H9 (cell line): ENCODE results near the gene ZNG1F. TPM values are rescaled to one million over a fixed set of nuclear protein-coding genes. Genes with fewer than 3 reads are reported as not detected.
"Not testable (repeated sequence)": the region's sequence is repeated elsewhere in the genome, so short reads cannot be mapped to it uniquely, and the experiment has no call there.

Source experiments
- DNase-seq: peaks from one replicate; pipeline ENCODE4 v3.0.0-alpha.2; 2017
- H2AFZ ChIP-seq: one replicate; pipeline ENCODE4 v1.6.1; 2013; ENCODE audit warnings: mild to moderate bottlenecking, low read length, control low read depth, moderate library complexity
- H2AK5ac ChIP-seq: 2 replicates; pipeline ENCODE4 v1.6.1; 2013; ENCODE audit warnings: low read length, control low read depth, mixed read lengths; ENCODE audit not compliant: insufficient read length
- H2BK120ac ChIP-seq: one replicate; pipeline ENCODE4 v1.6.1; 2013; ENCODE audit warnings: low read depth, mild to moderate bottlenecking, low read length, control low read depth, inconsistent platforms; ENCODE audit not compliant: poor library complexity, severe bottlenecking
- H2BK12ac ChIP-seq: 2 replicates; pipeline ENCODE4 v1.6.1; 2013; ENCODE audit warnings: low read length, control low read depth, mixed read lengths, low read depth; ENCODE audit not compliant: insufficient read length
- H2BK15ac ChIP-seq: 2 replicates; pipeline ENCODE4 v1.6.1; 2013; ENCODE audit warnings: low read depth, low read length, control low read depth
- H2BK20ac ChIP-seq: one replicate; pipeline ENCODE4 v1.6.1; 2013; ENCODE audit warnings: low read depth, mild to moderate bottlenecking, low read length, control low read depth, inconsistent platforms; ENCODE audit not compliant: poor library complexity, severe bottlenecking
- H2BK5ac ChIP-seq: 2 replicates; pipeline ENCODE4 v1.6.1; 2013; ENCODE audit warnings: low read length, control low read depth, mixed read lengths; ENCODE audit not compliant: insufficient read length
- H3K14ac ChIP-seq: 2 replicates; pipeline ENCODE4 v1.6.1; 2013; ENCODE audit warnings: low read length, control low read depth; ENCODE audit not compliant: insufficient read depth
- H3K18ac ChIP-seq: 2 replicates; pipeline ENCODE4 v1.6.1; 2013; ENCODE audit warnings: low read depth, mild to moderate bottlenecking, mixed read lengths, low read length, control low read depth; ENCODE audit not compliant: insufficient read length
- H3K23ac ChIP-seq: 2 replicates; pipeline ENCODE4 v1.6.1; 2013; ENCODE audit warnings: low read length, control low read depth, mixed read lengths, low read depth; ENCODE audit not compliant: insufficient read length
- H3K23me2 ChIP-seq: 2 replicates; pipeline ENCODE4 v1.6.1; 2013; ENCODE audit warnings: low read depth, mild to moderate bottlenecking, mixed read lengths, low read length, control low read depth; ENCODE audit not compliant: insufficient read length, poor library complexity, severe bottlenecking
- H3K27ac ChIP-seq: 2 replicates; pipeline ENCODE4 v1.5.1; 2013; ENCODE audit warnings: low read length, control low read depth, mixed read lengths, low read depth; ENCODE audit not compliant: insufficient read length
- H3K27me3 ChIP-seq: 2 replicates; pipeline ENCODE4 v1.6.1; 2013; ENCODE audit warnings: low read length, control low read depth, inconsistent platforms; ENCODE audit not compliant: insufficient read depth
- H3K4ac ChIP-seq: 2 replicates; pipeline ENCODE4 v1.6.1; 2013; ENCODE audit warnings: low read depth, mild to moderate bottlenecking, control low read depth, inconsistent platforms, low read length, moderate library complexity
- H3K4me1 ChIP-seq: 2 replicates; pipeline ENCODE4 v1.6.1; 2013; ENCODE audit warnings: low read length, control low read depth, inconsistent platforms; ENCODE audit not compliant: insufficient read depth
- H3K4me2 ChIP-seq: 2 replicates; pipeline ENCODE4 v1.6.1; 2013; ENCODE audit warnings: low read length, control low read depth, mixed read lengths; ENCODE audit not compliant: insufficient read length, insufficient read depth
- H3K56ac ChIP-seq: 2 replicates; pipeline ENCODE4 v1.6.1; 2013; ENCODE audit warnings: low read depth, mild to moderate bottlenecking, mixed read lengths, low read length, control low read depth; ENCODE audit not compliant: insufficient read length
- H3K79me1 ChIP-seq: 2 replicates; pipeline ENCODE4 v1.6.1; 2013; ENCODE audit warnings: low read depth, mild to moderate bottlenecking, moderate library complexity, low read length, control low read depth, inconsistent platforms; ENCODE audit not compliant: insufficient read depth, poor library complexity, severe bottlenecking
- H3K79me2 ChIP-seq: 2 replicates; pipeline ENCODE4 v1.6.1; 2013; ENCODE audit warnings: low read length, control low read depth, inconsistent platforms; ENCODE audit not compliant: insufficient read depth
- H3K9ac ChIP-seq: 2 replicates; pipeline ENCODE4 v1.6.1; 2013; ENCODE audit warnings: low read length, control low read depth, mixed read lengths; ENCODE audit not compliant: insufficient read length; ENCODE audit errors: extremely low read depth
- H3K9me3 ChIP-seq: one replicate; pipeline ENCODE4 v1.6.1; 2013; ENCODE audit warnings: low read depth, low read length, inconsistent platforms; ENCODE audit not compliant: control insufficient read depth
- H3T11ph ChIP-seq: one replicate; pipeline ENCODE4 v1.6.1; 2013; ENCODE audit warnings: mild to moderate bottlenecking, low read length, control low read depth, inconsistent platforms
- H4K20me1 ChIP-seq: one replicate; pipeline ENCODE4 v1.6.1; 2013; ENCODE audit not compliant: control insufficient read depth, insufficient read length, insufficient read depth
- H4K5ac ChIP-seq: 2 replicates; pipeline ENCODE4 v1.6.1; 2013; ENCODE audit warnings: low read depth, mild to moderate bottlenecking, mixed read lengths, low read length, control low read depth; ENCODE audit not compliant: insufficient read length
- H4K8ac ChIP-seq: replicated peaks from 2 replicates; pipeline ENCODE4 v1.6.1; 2013; ENCODE audit warnings: low read length, control low read depth, mixed read lengths, low read depth; ENCODE audit not compliant: insufficient read length
- H4K91ac ChIP-seq: 2 replicates; pipeline ENCODE4 v1.6.1; 2013; ENCODE audit warnings: low read depth, mild to moderate bottlenecking, moderate library complexity, mixed read lengths, low read length, control low read depth; ENCODE audit not compliant: insufficient read length
- H3K27ac Mint-ChIP-seq, 3 experiments: 2 replicates in 2 of 3; 3 replicates in 1 of 3; pipeline ENCODE4 v1.8.0; 2020 to 2021; ENCODE audit warnings: mixed read lengths in 3 of 3, mild to moderate bottlenecking in 1 of 3, moderate library complexity in 1 of 3
- H3K27me3 Mint-ChIP-seq: 2 replicates; pipeline ENCODE4 v1.8.0; 2021; ENCODE audit warnings: low read depth, mild to moderate bottlenecking, moderate library complexity, mixed read lengths
- H3K36me3 Mint-ChIP-seq, 3 experiments: 2 replicates in 2 of 3; 3 replicates in 1 of 3; pipeline ENCODE4 v1.8.0; 2020 to 2021; ENCODE audit warnings: low read depth in 3 of 3, mixed read lengths in 3 of 3; ENCODE audit not compliant: insufficient read depth in 1 of 3
- H3K4me1 Mint-ChIP-seq, 2 experiments: 2 replicates each; pipeline ENCODE4 v1.8.0; 2020; ENCODE audit warnings: mixed read lengths in 2 of 2
- H3K4me3 Mint-ChIP-seq, 2 experiments: 2 replicates in 1 of 2; 3 replicates in 1 of 2; pipeline ENCODE4 v1.8.0; 2020 to 2021; ENCODE audit warnings: mild to moderate bottlenecking in 2 of 2, mixed read lengths in 2 of 2, moderate library complexity in 1 of 2
- H3K9me3 Mint-ChIP-seq, 2 experiments: 2 replicates in 1 of 2; 3 replicates in 1 of 2; pipeline ENCODE4 v1.8.0; 2020; ENCODE audit warnings: mild to moderate bottlenecking in 2 of 2, mixed read lengths in 2 of 2, moderate library complexity in 1 of 2
- WGBS: extraction: QIAGEN DNeasy Blood & Tissue Kit; methylation state at CpG from one replicate; pipeline ENCODE4 v1.1.7; 2013; ENCODE audit warnings: missing lambda C conversion rate, low lambda C conversion rate, mixed read lengths; ENCODE audit not compliant: insufficient read length; ENCODE audit errors: extremely low coverage; 5-methylcytosine and 5-hydroxymethylcytosine counted together
- total RNA-seq: library from RNA; stranded (reverse); gene quantifications from 2 replicates; pipeline ENCODE4 v1.2.1, GENCODE V29; 2021

Gene ZNG1F
- total RNA-seq, 1 experiment from 2014 or later, result 13.4 TPM

DNA sequence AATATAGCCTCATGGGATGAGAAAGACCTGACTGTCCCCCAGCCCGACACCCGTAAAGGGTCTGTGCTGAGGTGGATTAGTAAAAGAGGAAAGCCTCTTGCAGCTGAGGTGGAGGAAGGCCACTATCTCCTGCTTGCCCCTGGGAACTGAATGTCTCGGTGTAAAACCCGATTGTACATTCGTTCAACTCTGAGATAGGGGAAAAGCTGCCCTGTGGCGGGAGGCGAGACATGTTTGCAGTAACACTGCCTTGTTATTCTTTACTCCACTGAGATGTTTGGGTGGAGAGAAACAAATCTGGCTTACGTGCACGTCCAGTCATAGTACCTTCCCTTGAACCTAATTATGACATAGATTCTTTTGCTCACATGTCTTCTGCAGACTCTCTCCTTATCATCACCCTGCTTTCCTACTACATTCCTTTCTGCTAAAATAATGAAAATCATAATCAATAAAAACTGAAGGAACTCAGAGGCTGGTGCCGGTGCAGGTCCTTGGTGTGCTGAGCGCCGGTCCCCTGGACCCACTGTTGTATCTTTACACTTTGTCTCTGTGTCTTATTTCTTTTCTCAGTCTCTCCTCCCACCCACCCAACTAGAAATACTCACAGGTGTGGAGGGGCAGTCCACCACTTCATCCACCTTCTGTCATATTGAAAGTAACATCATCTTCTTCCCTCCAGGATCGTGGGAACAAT lies 83.4 kb downstream of the ZNG1F start:
- H3K56ac ChIP-seq, H2BK120ac ChIP-seq, H3K18ac ChIP-seq, H4K5ac ChIP-seq, H3K23me2 ChIP-seq, H3K4me1 Mint-ChIP-seq, H4K8ac ChIP-seq, H3K4me1 ChIP-seq, H4K91ac ChIP-seq, H3K79me2 ChIP-seq, H3K14ac ChIP-seq, H2AK5ac ChIP-seq, H3K9ac ChIP-seq, H3K27ac ChIP-seq, H3K79me1 ChIP-seq, H3K23ac ChIP-seq, H3K4ac ChIP-seq, H3K9me3 ChIP-seq, H3K36me3 Mint-ChIP-seq, H3K27me3 ChIP-seq, H3K27ac Mint-ChIP-seq, H3K9me3 Mint-ChIP-seq, H3T11ph ChIP-seq, H3K4me3 Mint-ChIP-seq, H4K20me1 ChIP-seq, H2AFZ ChIP-seq, H2BK15ac ChIP-seq, H2BK12ac ChIP-seq, H2BK20ac ChIP-seq, H3K4me2 ChIP-seq, H2BK5ac ChIP-seq, DNase-seq: not testable (repeated sequence)
- WGBS, result no CpG with 5 or more reads among the region's 13 CpGs
- peaks cover 25% of the 10 kb centered on the region for H3K27me3 Mint-ChIP-seq

DNA sequence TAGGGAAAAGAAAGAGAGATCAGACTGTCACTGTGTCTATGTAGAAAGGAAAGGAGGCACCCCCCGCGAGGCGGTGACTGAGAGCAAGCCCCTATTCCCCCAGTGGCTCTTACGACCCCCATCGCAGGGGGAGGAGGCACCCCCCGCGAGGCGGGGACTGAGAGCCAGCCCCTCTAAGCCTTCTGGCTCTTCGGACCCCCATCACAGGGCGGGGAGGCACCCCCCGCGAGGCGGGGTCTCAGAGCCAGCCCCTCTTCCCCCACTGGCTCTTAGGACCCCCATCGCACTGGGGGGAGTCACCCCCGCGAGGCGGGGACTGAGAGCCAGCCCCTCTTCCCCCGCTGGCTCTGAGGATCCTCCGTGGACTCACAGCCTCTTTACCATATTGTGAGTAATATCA lies 84.6 kb downstream of the ZNG1F start:
- not testable (repeated sequence) for H4K8ac ChIP-seq, H2BK12ac ChIP-seq, H3K4me1 ChIP-seq, H3K18ac ChIP-seq, DNase-seq, H2BK120ac ChIP-seq, H3K79me2 ChIP-seq, H3K14ac ChIP-seq, H3K23ac ChIP-seq, H3T11ph ChIP-seq, H2AFZ ChIP-seq, H2AK5ac ChIP-seq, H2BK5ac ChIP-seq, H4K91ac ChIP-seq, H3K36me3 Mint-ChIP-seq, H3K9ac ChIP-seq, H3K9me3 ChIP-seq, H3K27ac ChIP-seq, H2BK15ac ChIP-seq, H3K4me3 Mint-ChIP-seq, H3K4ac ChIP-seq, H3K23me2 ChIP-seq, H3K27ac Mint-ChIP-seq, H3K4me2 ChIP-seq, H3K79me1 ChIP-seq, H3K4me1 Mint-ChIP-seq, H3K56ac ChIP-seq, H3K27me3 ChIP-seq, H2BK20ac ChIP-seq, H4K20me1 ChIP-seq, H4K5ac ChIP-seq
- H3K9me3 Mint-ChIP-seq, result peaks cover 5 to 11% of the 10 kb centered on the region in 2 experiments; a peak in 4 of 5 replicates
- H3K27me3 Mint-ChIP-seq, result peaks cover 28% of the 10 kb centered on the region
- no CpG with 5 or more reads among the region's 19 CpGs for WGBS
